GM19035 (cell line): ENCODE results near the gene MCCC1.
"Not testable (repeated sequence)": the region's sequence is repeated elsewhere in the genome, so short reads cannot be mapped to it uniquely, and the experiment has no call there.

Experiments
- ATAC-seq: cut with Tn5 transposase; IDR thresholded peaks from one replicate; pipeline ENCODE4 v1.9.1; 2021; ENCODE audit not compliant: unreplicated experiment

Gene MCCC1

GRCh38 chr3:183106635-183107034, 7.3 kb upstream of the MCCC1 start:
- no peak for ATAC-seq

GRCh38 chr3:183103950-183104349, 4.7 kb upstream of the MCCC1 start:
- not testable (repeated sequence) for ATAC-seq

GRCh38 chr3:183101040-183101439, 1.7 kb upstream of the MCCC1 start:
- not testable (repeated sequence) for ATAC-seq

- ATAC-seq, result no peak
These were observed 1.1 kb upstream of the MCCC1 start for GRCh38 chr3:183100376-183100775.

GRCh38 chr3:183099838-183100204, 525 bp upstream of the MCCC1 start:
- ATAC-seq, result no peak

- no peak for ATAC-seq
These were observed 715 bp downstream of the MCCC1 start for GRCh38 chr3:183098536-183099025.

- ATAC-seq, result no peak
These were observed 4.6 kb downstream of the MCCC1 start for GRCh38 chr3:183094711-183095110.

GRCh38 chr3:183092256-183092655, 7.0 kb downstream of the MCCC1 start:
- no peak for ATAC-seq

- no peak for ATAC-seq
These were observed 12.1 kb downstream of the MCCC1 start for GRCh38 chr3:183087184-183087583.

GRCh38 chr3:183085634-183086390, 13.5 kb downstream of the MCCC1 start:
- no peak for ATAC-seq

GRCh38 chr3:183082355-183082915, 16.9 kb downstream of the MCCC1 start:
- no peak for ATAC-seq

GRCh38 chr3:183081459-183082183, 17.7 kb downstream of the MCCC1 start:
- no peak for ATAC-seq

GRCh38 chr3:183080628-183081027, 18.7 kb downstream of the MCCC1 start:
- ATAC-seq, result no peak

GRCh38 chr3:183074881-183075280, 24.4 kb downstream of the MCCC1 start:
- ATAC-seq, result no peak

GRCh38 chr3:183074261-183074660, 25.0 kb downstream of the MCCC1 start:
- no peak for ATAC-seq

GRCh38 chr3:183073839-183074238, 25.5 kb downstream of the MCCC1 start:
- ATAC-seq, result no peak

GRCh38 chr3:183070892-183071291, 28.4 kb downstream of the MCCC1 start:
- ATAC-seq, result no peak

GRCh38 chr3:183069086-183069485, 30.2 kb downstream of the MCCC1 start:
- ATAC-seq, result no peak

- not testable (repeated sequence) for ATAC-seq
These were observed 32.4 kb downstream of the MCCC1 start for GRCh38 chr3:183066891-183067290.

GRCh38 chr3:183064475-183064874, 34.8 kb downstream of the MCCC1 start:
- ATAC-seq, result no peak

- no peak for ATAC-seq
These were observed 37.7 kb downstream of the MCCC1 start for GRCh38 chr3:183061391-183062172.
